ENCODE results near the gene VPS52.

The VPS52 gene

DNA sequence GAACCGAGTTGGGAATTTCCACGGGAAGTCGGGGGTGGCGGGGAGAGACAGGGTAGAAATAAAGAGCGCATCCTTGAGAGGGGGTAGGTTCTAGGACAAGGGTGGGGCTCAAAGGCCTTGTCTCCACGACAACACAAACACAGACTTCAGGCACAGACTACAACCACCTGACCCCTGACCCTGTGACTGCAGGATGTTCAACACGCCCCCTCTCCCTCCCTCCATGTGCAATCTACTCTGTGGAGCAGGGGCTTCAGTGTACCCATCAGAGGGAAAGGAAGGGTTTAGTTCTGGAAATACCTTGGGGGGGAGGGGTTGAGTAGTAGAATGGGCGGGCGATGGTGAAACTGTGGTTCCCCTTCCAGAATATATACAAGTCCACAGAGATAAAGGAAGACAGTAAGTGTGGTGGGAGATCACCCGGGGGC is 42.9 kb upstream of the VPS52 start:
- Histone ChIP-seq H3K4ac (ENCODE audit: low read length) (no peak overlapping the region), H3K36me3 (replicated peaks in 1 of 2; ENCODE audit: control insufficient read depth in 2 of 2, insufficient read depth in 2 of 2, low read length in 2 of 2) (peaks cover 13 to 31% of the 10 kb centered on the region in 2 donors), H3K9me3 (replicated peaks in 1 of 2; ENCODE audit: control insufficient read depth in 2 of 2, insufficient read depth in 1 of 2, low read depth in 1 of 2, low read length in 2 of 2) (no peaks in the 10 kb centered on the region), H2AK5ac (ENCODE audit: low read depth, low read length) (no peak overlapping the region), H3K18ac (ENCODE audit: low read length) (no peak overlapping the region), H2BK12ac (ENCODE audit: low read length) (no peak overlapping the region), H3K9ac (ENCODE audit: low read depth, low read length, poor library complexity) (no peak overlapping the region), H3K27me3 (ENCODE audit: control insufficient read depth in 3 of 3, insufficient read depth in 3 of 3, low read depth in 1 of 3, low read length in 3 of 3) (peaks cover 0 to 16% (median 0%) of the 10 kb centered on the region in 3 experiments), H3K27ac (replicated peaks; ENCODE audit: low read length) (no peak overlapping the region), H3K23ac (ENCODE audit: low read depth, low read length, poor library complexity) (peak overlapping the region; percentile 66), H2BK5ac (ENCODE audit: low read length) (no peak overlapping the region), H2AFZ (ENCODE audit: low read length) (peak overlapping the region; percentile 83), H3K4me2 (ENCODE audit: insufficient read depth, low read length, poor library complexity, severe bottlenecking) (peak overlapping the region; percentile 92), H2BK120ac (ENCODE audit: low read depth, low read length) (no peak overlapping the region), H4K8ac (ENCODE audit: low read depth, low read length) (no peak overlapping the region), H4K91ac (ENCODE audit: low read depth, low read length, poor library complexity) (no peak overlapping the region), H3K4me3 (ENCODE audit: low read length in 2 of 2) (peak overlapping the region; percentile 31 to 79), H2BK15ac (ENCODE audit: low read length) (no peak overlapping the region), H3K4me1 (ENCODE audit: control insufficient read depth in 2 of 2, insufficient read depth in 1 of 2, low read depth in 1 of 2, low read length in 2 of 2) (peaks cover 20 to 31% of the 10 kb centered on the region in 2 donors), H3K79me1 (ENCODE audit: low read depth, low read length) (peaks cover 3% of the 10 kb centered on the region), H3K14ac (ENCODE audit: low read length) (no peak overlapping the region)
- no peak for DNase-seq (ENCODE audit: low spot score)
- WGBS, 2 donors (ENCODE audit: extremely low coverage in 2 of 2, insufficient read length in 2 of 2, insufficient replicate concordance in 1 of 2) = no CpG with 5 or more reads among the region's 10 CpGs

DNA sequence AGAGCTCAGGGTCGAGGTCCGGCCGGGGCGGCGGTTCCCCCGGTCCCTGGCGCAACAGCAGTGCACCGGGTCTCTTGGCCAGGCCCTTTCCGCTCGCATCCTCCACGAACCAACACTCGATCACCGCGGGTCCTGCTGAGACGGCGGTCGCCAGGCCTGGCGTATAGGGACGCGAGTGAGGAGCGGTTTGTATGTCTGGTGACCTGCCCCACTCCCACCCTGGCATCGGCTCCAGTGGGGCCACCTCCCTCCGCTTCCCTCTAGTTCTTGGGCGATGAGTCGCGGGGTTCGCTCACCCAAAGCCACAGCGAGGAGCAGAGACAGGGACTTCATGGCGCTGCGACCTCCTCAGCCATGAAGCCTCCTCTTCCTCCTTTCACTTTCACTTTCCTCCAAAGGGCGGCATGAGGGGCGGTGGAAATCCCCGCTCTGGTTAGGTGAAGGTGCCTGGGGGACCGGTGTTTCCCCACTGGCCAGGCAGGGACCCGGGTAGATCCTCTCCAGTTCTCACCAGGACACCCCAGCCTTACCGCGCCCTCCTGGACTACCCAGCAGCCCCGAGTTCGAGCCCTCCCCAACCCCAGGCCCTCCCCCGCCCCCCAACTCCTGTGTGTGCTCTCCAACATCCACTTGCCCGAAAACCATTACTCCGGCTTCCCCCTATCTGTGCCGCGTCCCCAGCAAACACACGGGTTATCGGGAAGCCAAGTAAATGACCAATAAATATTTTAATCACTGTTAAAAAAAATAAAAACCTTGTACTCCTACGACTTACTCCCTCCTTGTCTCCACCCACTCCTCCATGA is 42.2 kb upstream of the VPS52 start, which contains the start of gene TAPBP:
TAPBP (minus strand) TSS at position 370 of the 806 bp plus-strand sequence; CDS start at position 333, 37 bp downstream.
- H2BK120ac ChIP-seq (ENCODE audit: low read depth, low read length) = peak within 1 kb of the TSS; percentile 56
- peak within 1 kb of the TSS; percentile 76 for H2BK15ac ChIP-seq (ENCODE audit: low read length)
- peaks cover 7 to 25% of the 10 kb centered on the region in 2 donors for H3K36me3 ChIP-seq (replicated peaks in 1 of 2; ENCODE audit: control insufficient read depth in 2 of 2, insufficient read depth in 2 of 2, low read length in 2 of 2)
- H3K9ac ChIP-seq (ENCODE audit: low read depth, low read length, poor library complexity) = peak within 1 kb of the TSS; percentile 97
- WGBS, 2 donors (ENCODE audit: extremely low coverage in 2 of 2, insufficient read length in 2 of 2, insufficient replicate concordance in 1 of 2) = no CpG with 5 or more reads among the region's 47 CpGs
- peak within 1 kb of the TSS; percentile 77 for H2BK12ac ChIP-seq (ENCODE audit: low read length)
- H3K27ac ChIP-seq (replicated peaks; ENCODE audit: low read length) = peak within 1 kb of the TSS; percentile 12
- H3K4me2 ChIP-seq (ENCODE audit: insufficient read depth, low read length, poor library complexity, severe bottlenecking) = peak within 1 kb of the TSS; percentile 92
- peak within 1 kb of the TSS; percentile 98 for H3K18ac ChIP-seq (ENCODE audit: low read length)
- H3K27me3 ChIP-seq (ENCODE audit: control insufficient read depth in 3 of 3, insufficient read depth in 3 of 3, low read depth in 1 of 3, low read length in 3 of 3) = peaks cover 0 to 16% (median 0%) of the 10 kb centered on the region in 3 experiments
- H2AFZ ChIP-seq (ENCODE audit: low read length) = peak within 1 kb of the TSS; percentile 83
- peak within 1 kb of the TSS; percentile 4 for H3K4ac ChIP-seq (ENCODE audit: low read length)
- H3K9me3 ChIP-seq (replicated peaks in 1 of 2; ENCODE audit: control insufficient read depth in 2 of 2, insufficient read depth in 1 of 2, low read depth in 1 of 2, low read length in 2 of 2) = no peaks in the 10 kb centered on the region
- H3K23ac ChIP-seq (ENCODE audit: low read depth, low read length, poor library complexity) = peak within 1 kb of the TSS; percentile 95
- peak within 1 kb of the TSS; percentile 82 for H2AK5ac ChIP-seq (ENCODE audit: low read depth, low read length)
- no peak for DNase-seq (ENCODE audit: low spot score)
- peak within 1 kb of the TSS; percentile 93 for H4K8ac ChIP-seq (ENCODE audit: low read depth, low read length)
- peaks cover 3% of the 10 kb centered on the region for H3K79me1 ChIP-seq (ENCODE audit: low read depth, low read length)
- peak within 1 kb of the TSS; percentile 74 to 79 for H3K4me3 ChIP-seq (ENCODE audit: low read length in 2 of 2)
- H3K4me1 ChIP-seq (ENCODE audit: control insufficient read depth in 2 of 2, insufficient read depth in 1 of 2, low read depth in 1 of 2, low read length in 2 of 2) = peaks cover 20 to 28% of the 10 kb centered on the region in 2 donors
- H4K91ac ChIP-seq (ENCODE audit: low read depth, low read length, poor library complexity) = no peak within 1 kb of the TSS
- H3K14ac ChIP-seq (ENCODE audit: low read length) = peak within 1 kb of the TSS; percentile 59
- peak within 1 kb of the TSS; percentile 85 for H2BK5ac ChIP-seq (ENCODE audit: low read length)

DNA sequence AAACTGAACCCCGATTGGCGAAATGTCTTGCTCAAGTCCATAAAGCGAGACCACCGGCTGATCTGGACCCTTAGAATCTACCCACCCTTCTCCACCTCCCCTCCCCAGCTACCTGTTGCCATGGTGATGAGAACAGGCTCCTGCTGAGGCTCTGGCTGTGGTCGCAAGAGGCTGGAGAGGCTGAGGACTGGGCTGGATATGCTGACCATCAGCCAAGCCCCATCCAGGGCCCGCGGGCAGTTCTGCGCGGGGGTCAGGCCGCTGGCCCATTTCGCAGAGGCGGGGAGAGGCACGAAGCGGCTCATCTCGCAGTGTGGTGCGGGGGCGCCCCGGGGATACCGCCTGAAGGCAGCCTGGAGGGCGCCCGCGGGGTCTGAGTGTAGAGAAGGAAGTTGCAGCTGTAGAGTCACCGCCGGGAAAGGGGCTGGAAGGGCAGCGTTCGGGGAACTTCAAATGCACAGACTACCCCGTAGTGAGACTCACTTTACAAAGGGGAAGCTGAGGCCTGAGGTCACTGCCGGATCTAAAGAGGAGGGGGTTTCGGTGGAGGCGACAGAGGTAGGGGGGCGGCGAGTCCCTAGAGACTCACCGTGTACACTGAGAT is 41.5 kb upstream of the VPS52 start:
- H3K4me2 ChIP-seq (ENCODE audit: insufficient read depth, low read length, poor library complexity, severe bottlenecking) = peak overlapping the region; percentile 92
- H2BK12ac ChIP-seq (ENCODE audit: low read length) = no peak overlapping the region
- peaks cover 5 to 18% of the 10 kb centered on the region in 2 donors for H3K36me3 ChIP-seq (replicated peaks in 1 of 2; ENCODE audit: control insufficient read depth in 2 of 2, insufficient read depth in 2 of 2, low read length in 2 of 2)
- H3K4ac ChIP-seq (ENCODE audit: low read length) = no peak overlapping the region
- peak overlapping the region; percentile 98 for H3K18ac ChIP-seq (ENCODE audit: low read length)
- H3K27me3 ChIP-seq (ENCODE audit: control insufficient read depth in 3 of 3, insufficient read depth in 3 of 3, low read depth in 1 of 3, low read length in 3 of 3) = peaks cover 0 to 16% (median 0%) of the 10 kb centered on the region in 3 experiments
- peaks cover 3% of the 10 kb centered on the region for H3K79me1 ChIP-seq (ENCODE audit: low read depth, low read length)
- no peak overlapping the region for H4K8ac ChIP-seq (ENCODE audit: low read depth, low read length)
- H2BK120ac ChIP-seq (ENCODE audit: low read depth, low read length) = peak overlapping the region; percentile 56
- no CpG with 5 or more reads among the region's 33 CpGs for WGBS, 2 donors (ENCODE audit: extremely low coverage in 2 of 2, insufficient read length in 2 of 2, insufficient replicate concordance in 1 of 2)
- peak overlapping the region; percentile 82 for H2AK5ac ChIP-seq (ENCODE audit: low read depth, low read length)
- peak overlapping the region; percentile 74 to 79 for H3K4me3 ChIP-seq (ENCODE audit: low read length in 2 of 2)
- H4K91ac ChIP-seq (ENCODE audit: low read depth, low read length, poor library complexity) = no peak overlapping the region
- H3K9ac ChIP-seq (ENCODE audit: low read depth, low read length, poor library complexity) = peak overlapping the region; percentile 97
- peak overlapping the region; percentile 83 for H2AFZ ChIP-seq (ENCODE audit: low read length)
- peaks cover 18 to 24% of the 10 kb centered on the region in 2 donors for H3K4me1 ChIP-seq (ENCODE audit: control insufficient read depth in 2 of 2, insufficient read depth in 1 of 2, low read depth in 1 of 2, low read length in 2 of 2)
- peak overlapping the region; percentile 12 for H3K27ac ChIP-seq (replicated peaks; ENCODE audit: low read length)
- H2BK15ac ChIP-seq (ENCODE audit: low read length) = peak overlapping the region; percentile 76
- H3K23ac ChIP-seq (ENCODE audit: low read depth, low read length, poor library complexity) = peak overlapping the region; percentile 95
- H3K9me3 ChIP-seq (replicated peaks in 1 of 2; ENCODE audit: control insufficient read depth in 2 of 2, insufficient read depth in 1 of 2, low read depth in 1 of 2, low read length in 2 of 2) = no peaks in the 10 kb centered on the region
- no peak for DNase-seq (ENCODE audit: low spot score)
- H3K14ac ChIP-seq (ENCODE audit: low read length) = peak overlapping the region; percentile 59
- H2BK5ac ChIP-seq (ENCODE audit: low read length) = peak overlapping the region; percentile 85

Data from neuronal stem cell (in vitro differentiated cells).